GM19438 (cell line): Measurements from ENCODE around the gene GSC.

Experiments
- ATAC-seq: cut with Tn5 transposase; IDR thresholded peaks from one replicate; pipeline ENCODE4 v1.9.1; 2021; ENCODE audit warnings: low read depth; ENCODE audit not compliant: unreplicated experiment

GSC gene

DNA sequence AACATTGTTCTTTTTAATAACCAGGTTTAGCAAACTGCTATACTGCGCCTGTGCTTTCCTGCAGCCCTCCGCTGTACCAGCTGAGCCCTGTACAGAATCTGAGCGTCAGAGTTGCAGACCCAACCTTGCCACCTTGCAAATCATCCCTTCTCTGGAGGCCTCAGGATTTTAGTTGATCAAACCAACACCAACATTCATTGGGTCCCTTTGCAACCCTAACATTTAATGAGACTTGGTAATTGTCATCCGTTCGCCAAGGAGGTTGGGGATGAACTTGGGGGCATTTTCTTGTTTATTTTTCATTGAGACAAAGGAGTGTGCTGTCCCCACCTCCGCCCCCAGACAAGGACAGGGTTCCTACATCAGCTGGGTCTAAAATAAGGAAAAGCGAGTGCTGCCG lies 2.6 kb upstream of the GSC start:
- ATAC-seq, result no peak

GRCh38 chr14:94771906-94772490 lies 2.1 kb upstream of the GSC start:
- ATAC-seq, result no peak

DNA sequence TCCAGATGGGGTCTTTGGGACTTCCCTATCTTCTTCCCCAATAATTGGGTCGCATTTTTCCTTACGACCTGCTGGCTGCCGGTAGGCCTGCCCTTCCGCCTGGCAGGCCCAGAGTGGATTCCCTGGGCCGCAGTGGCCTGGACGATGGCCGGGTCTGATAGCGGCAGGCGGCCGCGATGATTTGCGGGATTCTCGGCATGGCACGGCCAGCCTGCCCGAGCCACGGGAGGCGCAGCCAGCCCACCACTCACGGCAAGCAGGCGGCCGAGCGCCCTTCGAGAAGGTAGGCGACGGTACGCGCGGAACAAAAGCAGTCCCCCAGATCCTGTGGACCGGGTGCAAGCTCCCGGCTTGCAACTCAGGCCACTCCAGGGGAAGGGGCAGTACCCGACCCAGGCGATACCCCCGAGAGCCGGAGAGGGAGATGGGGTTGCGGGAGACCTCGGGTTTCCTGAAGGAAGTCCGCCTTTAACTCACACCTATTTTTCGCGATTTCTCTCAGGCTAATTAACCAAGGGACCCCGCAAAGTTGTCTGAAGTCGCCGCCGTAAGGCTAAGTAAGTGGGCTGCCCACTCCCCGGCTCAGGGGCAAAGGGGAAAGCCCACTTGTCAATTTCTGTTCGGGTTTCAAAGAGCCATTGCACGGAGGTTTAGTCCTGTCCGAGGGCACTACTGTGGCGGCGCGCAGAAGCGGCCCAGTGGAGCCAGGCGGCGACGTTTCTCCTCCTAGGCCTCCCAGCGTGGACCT lies 1.4 kb upstream of the GSC start:
- ATAC-seq, result no peak

- no peak for ATAC-seq
Measured at GRCh38 chr14:94770815-94771157, 873 bp upstream of the GSC start.

GRCh38 chr14:94770251-94770749 lies 387 bp upstream of the GSC start:
- no peak for ATAC-seq

DNA sequence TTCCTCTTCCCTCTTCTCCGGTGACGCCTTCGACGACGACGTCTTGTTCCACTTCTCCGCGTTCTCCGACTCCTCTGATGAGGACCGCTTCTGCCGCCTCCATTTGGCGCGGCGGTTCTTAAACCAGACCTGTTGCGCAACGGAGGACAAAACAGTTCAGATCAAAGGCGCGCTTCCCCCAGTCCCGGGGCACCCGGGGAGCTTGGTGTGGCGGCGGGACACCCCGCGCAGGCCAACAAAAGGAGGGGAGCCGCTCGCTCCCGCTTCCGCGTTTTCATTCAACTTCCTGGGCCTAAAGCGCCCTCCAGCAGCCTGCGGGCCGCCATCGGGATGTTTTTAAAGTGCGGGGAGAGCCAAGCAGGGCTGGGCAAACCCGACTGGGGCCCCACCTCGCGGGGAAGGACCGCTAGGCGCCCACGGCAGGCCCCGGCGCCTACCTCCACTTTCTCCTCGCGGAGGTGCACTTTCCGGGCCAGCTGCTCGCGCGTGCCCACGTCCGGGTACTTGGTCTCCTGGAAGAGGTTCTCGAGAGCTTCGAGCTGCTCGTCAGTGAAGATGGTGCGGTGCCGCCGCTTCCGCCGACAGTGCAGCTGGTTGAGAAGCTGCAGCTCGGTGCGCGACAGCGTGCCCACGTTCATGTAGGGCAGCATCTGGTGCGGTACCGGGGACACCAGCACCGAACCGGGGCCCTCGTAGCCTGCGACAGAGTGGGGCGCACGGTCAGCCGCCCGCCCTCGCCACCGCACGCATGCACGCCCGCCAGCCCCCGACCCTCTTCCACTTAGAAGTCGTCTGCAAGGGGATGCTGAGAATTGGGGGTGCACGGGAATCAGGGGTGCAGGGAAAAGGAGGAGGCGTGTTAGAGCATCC lies 1.2 kb downstream of the GSC start:
- ATAC-seq, result no peak

- no peak for ATAC-seq
Measured at GRCh38 chr14:94768141-94768520, 1.8 kb downstream of the GSC start.

DNA sequence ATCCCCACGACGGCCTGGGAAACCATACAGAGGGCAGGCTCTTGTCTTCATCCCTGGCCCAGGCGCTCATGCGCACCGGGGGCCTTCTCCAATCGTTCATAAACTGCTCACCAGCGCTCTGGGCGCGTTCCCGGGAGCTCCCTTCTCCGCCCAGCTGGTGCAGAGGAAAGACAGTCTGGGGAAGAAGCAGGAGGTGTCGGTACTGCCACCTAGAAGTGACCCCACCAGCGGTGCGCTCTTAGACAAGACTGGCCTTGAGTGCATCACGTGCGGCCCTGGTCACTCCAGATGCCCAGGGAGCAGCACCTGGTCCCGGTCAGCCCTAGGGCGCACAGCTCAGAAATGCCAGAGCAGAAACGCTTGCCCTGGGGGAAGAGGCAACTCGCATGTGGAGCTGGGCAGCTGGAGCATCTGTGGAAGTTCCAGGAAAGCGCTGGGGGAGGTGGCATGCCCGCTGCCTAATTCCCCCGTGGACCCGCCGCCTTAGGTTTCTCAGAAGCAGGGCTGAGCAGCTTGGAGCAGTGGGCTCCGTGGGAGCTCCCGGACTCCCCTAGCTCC lies 2.5 kb downstream of the GSC start:
- ATAC-seq, result no peak

DNA sequence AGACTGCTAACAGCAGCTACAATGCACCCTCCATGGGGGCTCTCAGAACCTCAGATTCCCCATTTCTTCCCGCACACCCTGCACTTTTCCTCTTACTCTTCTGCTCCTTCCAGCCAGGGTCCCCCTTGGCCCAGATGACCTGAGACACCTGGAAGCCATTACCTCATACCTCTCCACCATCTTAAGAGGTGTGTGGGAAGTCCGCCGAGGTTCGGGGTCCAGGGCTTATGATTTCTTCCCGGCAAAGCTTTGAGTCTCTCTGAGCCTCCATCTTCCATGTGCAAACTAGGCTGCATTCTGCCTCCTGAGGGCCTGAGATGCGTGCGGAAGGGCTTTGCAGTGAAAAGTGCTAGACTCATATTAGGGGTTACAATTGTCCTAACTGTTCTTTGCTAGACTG lies 5.3 kb downstream of the GSC start:
- no peak for ATAC-seq

DNA sequence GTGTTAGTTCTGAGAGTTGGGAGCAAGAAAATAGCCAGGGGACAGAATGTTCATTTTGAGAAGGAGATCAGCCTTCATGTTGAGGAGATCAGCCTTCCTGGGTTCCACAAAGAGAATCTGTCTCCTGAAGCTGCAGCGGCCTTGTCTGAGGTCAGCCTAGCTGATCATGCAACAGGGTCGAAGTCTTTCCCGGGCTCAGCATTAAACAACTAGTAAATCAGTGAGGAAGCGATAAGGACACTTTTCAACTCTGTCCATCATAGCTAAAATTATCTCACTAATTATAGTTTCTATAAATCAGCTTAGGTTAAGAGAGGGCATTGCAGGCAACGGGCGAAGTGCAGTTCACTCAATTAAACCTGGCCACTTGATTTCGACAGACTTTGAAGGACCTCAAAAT lies 7.5 kb downstream of the GSC start:
- ATAC-seq, result no peak

- no peak for ATAC-seq
Measured at GRCh38 chr14:94761997-94762377, 7.9 kb downstream of the GSC start.

- ATAC-seq, result no peak
Measured at GRCh38 chr14:94761348-94761996, 8.4 kb downstream of the GSC start.

GRCh38 chr14:94756310-94756882 lies 13.5 kb downstream of the GSC start:
- no peak for ATAC-seq

DNA sequence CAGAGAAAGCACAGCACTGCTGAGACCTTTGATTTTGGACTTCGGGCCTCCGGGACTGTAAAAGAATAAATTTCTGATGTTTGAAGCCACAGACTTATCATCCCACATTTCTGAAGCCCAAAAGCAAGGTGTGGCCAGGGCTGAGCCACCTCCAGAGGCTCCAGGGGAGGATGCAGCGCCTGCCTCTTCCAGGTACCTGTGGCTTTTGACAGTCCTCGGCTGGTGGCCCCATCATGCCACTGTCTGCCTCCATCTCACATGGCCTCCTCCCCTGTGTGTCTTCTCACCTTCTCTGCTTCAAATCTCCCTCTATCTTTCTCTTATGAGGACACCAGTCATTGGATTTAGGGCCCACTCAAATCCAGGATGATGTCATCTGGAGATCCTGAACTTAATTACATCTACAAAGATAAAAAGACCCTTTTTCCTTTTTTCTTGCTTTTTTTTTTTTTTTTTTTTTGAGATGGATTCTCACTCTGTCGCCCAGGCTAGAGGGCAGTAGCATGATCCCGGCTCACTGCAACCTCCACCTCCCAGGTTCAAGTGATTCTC lies 15.4 kb downstream of the GSC start:
- ATAC-seq, result no peak

- ATAC-seq, result no peak
Measured at GRCh38 chr14:94752591-94753436, 17.1 kb downstream of the GSC start.

DNA sequence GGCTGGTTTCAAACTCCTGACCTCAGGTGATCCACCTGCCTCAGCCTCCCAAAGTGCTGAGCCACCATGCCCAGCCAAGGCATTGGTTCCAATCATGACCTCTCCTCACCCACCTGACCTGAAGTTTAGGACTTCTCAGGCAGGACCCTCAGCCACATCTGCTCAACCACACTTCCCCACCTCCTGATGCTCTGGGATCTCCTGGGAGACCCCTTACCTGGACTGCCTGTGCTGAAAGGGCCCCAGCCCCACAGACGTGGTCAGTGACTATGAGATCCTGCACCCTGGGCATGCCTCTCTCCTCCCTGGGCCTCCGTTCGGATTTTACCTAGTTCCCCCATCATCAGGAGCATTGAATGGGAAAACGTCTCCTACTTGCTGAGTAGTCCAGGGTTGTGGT lies 18.0 kb downstream of the GSC start:
- ATAC-seq, result no peak

- no peak for ATAC-seq
Measured at GRCh38 chr14:94751321-94751720, 18.6 kb downstream of the GSC start.

GRCh38 chr14:94750371-94750770 lies 19.5 kb downstream of the GSC start:
- no peak for ATAC-seq

DNA sequence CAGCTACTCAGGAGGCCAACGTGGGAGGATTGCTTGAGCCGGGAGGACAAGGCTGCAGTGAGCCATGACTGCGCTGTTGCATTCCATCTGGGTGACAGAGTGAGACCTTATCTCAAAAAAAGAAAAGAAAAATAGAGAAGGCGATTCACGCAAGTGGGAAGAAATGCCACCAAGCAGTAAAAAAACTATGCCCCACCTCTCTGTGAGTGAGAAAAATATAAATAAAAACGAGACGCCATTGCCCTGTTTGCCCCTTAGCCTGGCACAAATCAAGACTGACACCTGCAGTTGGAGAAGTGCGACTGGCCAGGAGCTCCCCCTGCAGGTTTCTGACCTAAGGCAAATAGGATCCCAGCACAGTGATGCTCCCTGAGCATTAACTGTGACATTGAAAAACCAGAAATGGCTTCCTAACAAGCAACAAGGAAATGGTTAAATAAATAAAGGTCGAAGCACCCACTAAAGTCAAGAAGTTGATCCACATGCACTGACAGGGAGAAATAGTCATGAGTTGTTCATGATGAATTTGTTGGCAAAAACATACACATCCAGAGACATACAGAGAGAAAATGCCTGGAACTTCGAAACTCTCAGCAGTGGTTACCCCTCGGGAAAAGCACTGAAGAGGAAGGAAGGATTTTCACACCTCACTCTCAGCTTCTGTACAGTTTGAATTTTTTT lies 21.1 kb downstream of the GSC start:
- no peak for ATAC-seq
